Measurements from ENCODE around the gene AGAP1. TPM values are rescaled to one million over a fixed set of nuclear protein-coding genes. Genes with fewer than 3 reads are reported as not detected.

Gene AGAP1
- total RNA-seq, 1 donor from 2014 or later = 39.0 TPM

DNA sequence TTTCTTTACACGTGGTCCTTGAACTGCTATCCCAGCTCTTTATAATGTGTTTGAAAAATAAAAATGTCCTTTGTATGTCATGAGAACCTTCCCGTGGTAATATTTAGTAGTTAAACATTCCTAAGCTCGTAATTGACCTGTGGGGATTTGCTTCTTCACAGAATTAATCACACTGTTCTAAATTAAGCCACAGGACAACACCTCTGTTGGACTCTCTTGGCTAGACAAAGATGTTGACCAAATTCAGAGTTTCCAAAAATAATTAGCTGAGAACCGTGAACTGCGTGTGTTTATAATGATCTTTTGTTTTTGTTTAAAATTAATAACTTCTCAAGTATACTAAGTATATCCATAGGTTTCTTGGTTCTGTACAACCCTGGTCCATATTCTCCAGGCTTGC, 528.3 kb downstream of the AGAP1 start:
- peaks cover 5% of the 10 kb centered on the region for H3K36me3 Mint-ChIP-seq (ENCODE audit: low read depth)
- DNase-seq (ENCODE audit: low spot score) = no peak
- TF ChIP-seq, protein P1, sequence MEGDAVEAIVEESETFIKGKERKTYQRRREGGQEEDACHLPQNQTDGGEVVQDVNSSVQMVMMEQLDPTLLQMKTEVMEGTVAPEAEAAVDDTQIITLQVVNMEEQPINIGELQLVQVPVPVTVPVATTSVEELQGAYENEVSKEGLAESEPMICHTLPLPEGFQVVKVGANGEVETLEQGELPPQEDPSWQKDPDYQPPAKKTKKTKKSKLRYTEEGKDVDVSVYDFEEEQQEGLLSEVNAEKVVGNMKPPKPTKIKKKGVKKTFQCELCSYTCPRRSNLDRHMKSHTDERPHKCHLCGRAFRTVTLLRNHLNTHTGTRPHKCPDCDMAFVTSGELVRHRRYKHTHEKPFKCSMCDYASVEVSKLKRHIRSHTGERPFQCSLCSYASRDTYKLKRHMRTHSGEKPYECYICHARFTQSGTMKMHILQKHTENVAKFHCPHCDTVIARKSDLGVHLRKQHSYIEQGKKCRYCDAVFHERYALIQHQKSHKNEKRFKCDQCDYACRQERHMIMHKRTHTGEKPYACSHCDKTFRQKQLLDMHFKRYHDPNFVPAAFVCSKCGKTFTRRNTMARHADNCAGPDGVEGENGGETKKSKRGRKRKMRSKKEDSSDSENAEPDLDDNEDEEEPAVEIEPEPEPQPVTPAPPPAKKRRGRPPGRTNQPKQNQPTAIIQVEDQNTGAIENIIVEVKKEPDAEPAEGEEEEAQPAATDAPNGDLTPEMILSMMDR (IDR thresholded peaks at IDR 0.05) = no peak
- no peaks in the 10 kb centered on the region for H3K9me3 Mint-ChIP-seq (ENCODE audit: low read depth)
- H3K4me3 Mint-ChIP-seq (ENCODE audit: unreplicated experiment) = no peak overlapping the region
- no peaks in the 10 kb centered on the region for H3K4me1 Mint-ChIP-seq (ENCODE audit: low read depth)
- H3K27me3 Mint-ChIP-seq (ENCODE audit: low read depth) = no peaks in the 10 kb centered on the region
- H3K27ac Mint-ChIP-seq (ENCODE audit: unreplicated experiment) = no peak overlapping the region

DNA sequence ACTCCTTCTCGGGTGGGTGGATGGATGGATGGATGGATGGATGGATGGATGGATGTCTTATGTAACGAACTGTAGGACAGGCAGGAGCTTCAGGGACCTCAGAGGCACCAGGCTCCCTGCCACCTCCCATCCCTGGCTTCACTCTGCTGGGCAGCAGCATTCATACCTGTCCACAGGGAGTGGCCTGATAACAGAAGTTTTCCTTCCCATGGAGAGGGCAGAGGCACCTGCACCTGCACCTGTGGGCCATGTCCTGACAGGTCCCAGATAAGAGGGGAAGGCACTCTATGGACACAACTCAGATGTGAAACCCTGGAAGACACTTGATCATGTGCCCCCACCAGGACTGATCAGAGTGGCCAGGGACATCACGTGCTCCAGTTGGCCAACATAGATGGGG, 532.0 kb downstream of the AGAP1 start:
- DNase-seq (ENCODE audit: low spot score) = no peak
- Mint-ChIP-seq H3K4me1 (ENCODE audit: low read depth) (no peaks in the 10 kb centered on the region), H3K4me3 (ENCODE audit: unreplicated experiment) (no peak overlapping the region), H3K36me3 (ENCODE audit: low read depth) (peaks cover 2% of the 10 kb centered on the region), H3K9me3 (ENCODE audit: low read depth) (no peaks in the 10 kb centered on the region), H3K27ac (ENCODE audit: unreplicated experiment) (no peak overlapping the region), H3K27me3 (ENCODE audit: low read depth) (no peaks in the 10 kb centered on the region)
- TF ChIP-seq, protein P1 (IDR thresholded peaks at IDR 0.05) = no peak

- Mint-ChIP-seq H3K36me3 (ENCODE audit: low read depth) (peaks cover 2% of the 10 kb centered on the region), H3K4me1 (ENCODE audit: low read depth) (no peaks in the 10 kb centered on the region), H3K4me3 (ENCODE audit: unreplicated experiment) (no peak overlapping the region), H3K9me3 (ENCODE audit: low read depth) (no peaks in the 10 kb centered on the region), H3K27ac (ENCODE audit: unreplicated experiment) (no peak overlapping the region), H3K27me3 (ENCODE audit: low read depth) (no peaks in the 10 kb centered on the region)
- TF ChIP-seq, protein P1 (IDR thresholded peaks at IDR 0.05) = no peak
- DNase-seq (ENCODE audit: low spot score) = no peak
Observed at GRCh38 chr2:236026841-236027240, 533.0 kb downstream of the AGAP1 start.

GRCh38 chr2:236028066-236028465, 534.2 kb downstream of the AGAP1 start:
- no peak for DNase-seq (ENCODE audit: low spot score)
- Mint-ChIP-seq H3K4me3 (ENCODE audit: unreplicated experiment) (no peak overlapping the region), H3K36me3 (ENCODE audit: low read depth) (peaks cover 2% of the 10 kb centered on the region), H3K4me1 (ENCODE audit: low read depth) (no peaks in the 10 kb centered on the region), H3K27ac (ENCODE audit: unreplicated experiment) (no peak overlapping the region), H3K9me3 (ENCODE audit: low read depth) (no peaks in the 10 kb centered on the region), H3K27me3 (ENCODE audit: low read depth) (no peaks in the 10 kb centered on the region)
- TF ChIP-seq, protein P1 (IDR thresholded peaks at IDR 0.05) = no peak

DNA sequence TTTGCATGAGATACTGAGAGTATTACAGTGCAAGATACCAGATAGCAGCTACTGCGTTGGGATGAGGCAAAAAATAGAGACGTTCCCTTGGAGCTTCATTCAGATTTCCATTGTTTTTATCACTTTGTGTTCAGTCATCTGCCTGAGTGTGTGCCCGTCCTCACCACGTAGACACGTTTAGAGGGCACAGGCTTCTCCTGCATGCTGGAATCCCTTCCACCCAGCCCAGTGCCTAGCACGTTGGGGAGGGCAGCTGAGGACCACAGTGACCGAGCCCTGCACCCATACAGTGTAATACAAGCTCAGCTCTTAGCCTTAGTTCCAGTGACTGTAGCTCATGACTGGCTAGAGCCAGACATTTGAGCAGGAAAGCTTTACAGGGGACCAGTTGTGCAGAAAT, 539.6 kb downstream of the AGAP1 start:
- Mint-ChIP-seq H3K4me3 (ENCODE audit: unreplicated experiment) (no peak overlapping the region), H3K27ac (ENCODE audit: unreplicated experiment) (no peak overlapping the region)

More for the DNA sequence above, 539.6 kb downstream of the AGAP1 start:
- no peak for DNase-seq (ENCODE audit: low spot score)
- Mint-ChIP-seq H3K27me3 (ENCODE audit: low read depth) (no peaks in the 10 kb centered on the region), H3K4me1 (ENCODE audit: low read depth) (no peaks in the 10 kb centered on the region), H3K36me3 (ENCODE audit: low read depth) (peaks cover 5% of the 10 kb centered on the region), H3K9me3 (ENCODE audit: low read depth) (no peaks in the 10 kb centered on the region)
- TF ChIP-seq, protein P1 (IDR thresholded peaks at IDR 0.05) = no peak
